HCT116 (cell line): ENCODE results near the gene CCM2L.

Experiments
- CBX3 ChIP-seq: IDR thresholded peaks from 2 replicates; pipeline ENCODE4 v1.6.1; 2012; ENCODE audit warnings: low read depth
- ELF1 ChIP-seq: IDR thresholded peaks from 2 replicates; pipeline ENCODE4 v1.6.1; 2012; ENCODE audit warnings: low read depth, borderline replicate concordance
- FOSL1 ChIP-seq: IDR thresholded peaks from 2 replicates; pipeline ENCODE4 v1.6.1; 2012; ENCODE audit warnings: low read depth
- POLR2A ChIP-seq: IDR thresholded peaks from 2 replicates; pipeline ENCODE4 v1.7.0; 2011; ENCODE audit warnings: borderline replicate concordance; ENCODE audit not compliant: insufficient read depth, insufficient read length; ENCODE audit errors: extremely low read depth
- POLR2AphosphoS5 ChIP-seq: IDR thresholded peaks from 2 replicates; pipeline ENCODE4 v1.6.1; 2011; ENCODE audit warnings: mild to moderate bottlenecking, low read depth, low read length, moderate library complexity
- SIN3A ChIP-seq: IDR thresholded peaks from 2 replicates; pipeline ENCODE4 v1.6.1; 2012; ENCODE audit warnings: low read depth
- ZFX ChIP-seq: fragments of 450-650 bp; IDR thresholded peaks from 2 replicates; pipeline ENCODE4 v1.6.1; 2017
- ZNF274 ChIP-seq: fragments of 200-500 bp; sonication (Bioruptor generic); IDR thresholded peaks from 2 replicates; pipeline ENCODE4 v1.6.1; 2014; ENCODE audit warnings: mild to moderate bottlenecking, low read depth, low read length, inconsistent platforms
- TF ChIP-seq, protein P1 (sequence below), 3 experiments: fragments of 200-600 bp in 1 of 3; sonication (generic) in 1 of 3; IDR thresholded peaks in 2 of 3; conservative IDR thresholded peaks in 1 of 3; 2 replicates each; pipeline ENCODE4 v1.5.1; 2012 to 2017; ENCODE audit warnings: low read depth in 2 of 3, low read length in 2 of 3, antibody characterized with exemption in 1 of 3, borderline replicate concordance in 1 of 3, control low read depth in 1 of 3, mild to moderate bottlenecking in 1 of 3, mixed read lengths in 1 of 3, mixed run types in 1 of 3, moderate library complexity in 1 of 3; ENCODE audit not compliant: insufficient read depth in 1 of 3
- TF ChIP-seq, protein P2 (sequence below): IDR thresholded peaks from 2 replicates; pipeline ENCODE4 v1.6.1; 2012

- TF ChIP-seq SIN3A (peak; percentile 75; the same call in 1 of the 2 replicates), ZNF274 (no peak), POLR2AphosphoS5 (peak; percentile 45; the same call in 1 of the 2 replicates), FOSL1 (no peak), ELF1 (no peak), ZFX (no peak), CBX3 (peak; percentile 69; the same call in 1 of the 2 replicates), POLR2A (no peak)
- TF ChIP-seq, protein P1, sequence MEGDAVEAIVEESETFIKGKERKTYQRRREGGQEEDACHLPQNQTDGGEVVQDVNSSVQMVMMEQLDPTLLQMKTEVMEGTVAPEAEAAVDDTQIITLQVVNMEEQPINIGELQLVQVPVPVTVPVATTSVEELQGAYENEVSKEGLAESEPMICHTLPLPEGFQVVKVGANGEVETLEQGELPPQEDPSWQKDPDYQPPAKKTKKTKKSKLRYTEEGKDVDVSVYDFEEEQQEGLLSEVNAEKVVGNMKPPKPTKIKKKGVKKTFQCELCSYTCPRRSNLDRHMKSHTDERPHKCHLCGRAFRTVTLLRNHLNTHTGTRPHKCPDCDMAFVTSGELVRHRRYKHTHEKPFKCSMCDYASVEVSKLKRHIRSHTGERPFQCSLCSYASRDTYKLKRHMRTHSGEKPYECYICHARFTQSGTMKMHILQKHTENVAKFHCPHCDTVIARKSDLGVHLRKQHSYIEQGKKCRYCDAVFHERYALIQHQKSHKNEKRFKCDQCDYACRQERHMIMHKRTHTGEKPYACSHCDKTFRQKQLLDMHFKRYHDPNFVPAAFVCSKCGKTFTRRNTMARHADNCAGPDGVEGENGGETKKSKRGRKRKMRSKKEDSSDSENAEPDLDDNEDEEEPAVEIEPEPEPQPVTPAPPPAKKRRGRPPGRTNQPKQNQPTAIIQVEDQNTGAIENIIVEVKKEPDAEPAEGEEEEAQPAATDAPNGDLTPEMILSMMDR (IDR thresholded peaks at IDR 0.05 in 2 of 3, conservative IDR thresholded peaks at IDR 0.05 in 1 of 3; ENCODE audit: borderline replicate concordance in 1 of 3, insufficient read depth in 1 of 3, low read depth in 2 of 3, low read length in 2 of 3) = no peak
- TF ChIP-seq, protein P2, sequence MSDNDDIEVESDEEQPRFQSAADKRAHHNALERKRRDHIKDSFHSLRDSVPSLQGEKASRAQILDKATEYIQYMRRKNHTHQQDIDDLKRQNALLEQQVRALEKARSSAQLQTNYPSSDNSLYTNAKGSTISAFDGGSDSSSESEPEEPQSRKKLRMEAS = no peak
Measured at GRCh38 chr20:31968291-31969126, 41.7 kb upstream of the CCM2L start.
